Fibroblast of lung (primary cell): ENCODE measurements around the gene RSPO1. TPM values are rescaled to one million over a fixed set of nuclear protein-coding genes. Genes with fewer than 3 reads are reported as not detected.

Source experiments
- DNase-seq, 2 donors: peaks; one replicate each; pipeline versions ENCODE4 v3.0.0 to v3.0.0-alpha.2; 2010; ENCODE audit warnings: low read depth in 2 of 2
- H2AFZ ChIP-seq: 2 replicates; pipeline ENCODE4 v1.5.1; 2012; ENCODE audit warnings: low read length, control low read depth, inconsistent platforms
- H3K27ac ChIP-seq: 2 replicates; pipeline ENCODE4 v1.5.1; 2011; ENCODE audit warnings: low read length, control low read depth; ENCODE audit not compliant: insufficient read depth
- H3K27me3 ChIP-seq: 2 replicates; pipeline ENCODE4 v1.5.1; 2011; ENCODE audit warnings: mild to moderate bottlenecking, low read length; ENCODE audit not compliant: control insufficient read depth, insufficient read depth
- H3K36me3 ChIP-seq: 2 replicates; pipeline ENCODE4 v1.5.1; 2011; ENCODE audit warnings: low read length; ENCODE audit not compliant: control insufficient read depth, insufficient read depth
- H3K4me1 ChIP-seq: 2 replicates; pipeline ENCODE4 v1.5.1; 2011; ENCODE audit warnings: low read length; ENCODE audit not compliant: control insufficient read depth, insufficient read depth; ENCODE audit errors: extremely low read depth
- H3K4me2 ChIP-seq: 2 replicates; pipeline ENCODE4 v1.5.1; 2011; ENCODE audit warnings: low read length, control low read depth; ENCODE audit not compliant: insufficient read depth; ENCODE audit errors: extremely low read depth
- H3K4me3 ChIP-seq, 4 experiments: fragments of 200-600 bp in 1 of 4; sonication (generic) in 1 of 4; replicated peaks in 1 of 4; 2 replicates each; pipeline ENCODE4 v1.5.1; 2011 to 2016; ENCODE audit warnings: low read length in 4 of 4, low read depth in 3 of 4, mild to moderate bottlenecking in 3 of 4, control low read depth in 2 of 4, inconsistent platforms in 1 of 4, mixed read lengths in 1 of 4; ENCODE audit not compliant: insufficient read depth in 1 of 4; ENCODE audit errors: control extremely low read depth in 1 of 4
- H3K79me2 ChIP-seq: 2 replicates; pipeline ENCODE4 v1.5.1; 2012; ENCODE audit warnings: mild to moderate bottlenecking, low read length, inconsistent platforms; ENCODE audit not compliant: control insufficient read depth, insufficient read depth
- H3K9ac ChIP-seq: 2 replicates; pipeline ENCODE4 v1.5.1; 2011; ENCODE audit warnings: mild to moderate bottlenecking, low read length, control low read depth; ENCODE audit not compliant: insufficient read depth
- H3K9me3 ChIP-seq: 2 replicates; pipeline ENCODE4 v1.5.1; 2012; ENCODE audit warnings: low read depth, low read length; ENCODE audit not compliant: control insufficient read depth, insufficient read depth
- H4K20me1 ChIP-seq: 2 replicates; pipeline ENCODE4 v1.5.1; 2011; ENCODE audit warnings: low read length; ENCODE audit not compliant: control insufficient read depth, insufficient read depth; ENCODE audit errors: extremely low read depth
- CTCF ChIP-seq, 2 donors: IDR thresholded peaks in 1 of 2; conservative IDR thresholded peaks in 1 of 2; 1 replicate in 1 of 2; 2 replicates in 1 of 2; pipeline ENCODE4 v1.5.1; 2011 to 2012; ENCODE audit warnings: low read length in 2 of 2, control low read depth in 1 of 2, inconsistent platforms in 1 of 2, low read depth in 1 of 2, mild to moderate bottlenecking in 1 of 2
- EZH2 ChIP-seq: IDR thresholded peaks from 2 replicates; pipeline ENCODE4 v1.5.1; 2012; ENCODE audit warnings: low read length, control low read depth, mild to moderate bottlenecking; ENCODE audit errors: missing control alignments
- polyA plus RNA-seq, 2 donors: library from polyadenylated mRNA; depleted of rRNA in 1 of 2; stranded (reverse) in 1 of 2; unstranded in 1 of 2; fragments of >200 nt; gene quantifications; 2 replicates each; pipeline ENCODE4 v1.2.1, GENCODE V29; 2011 to 2012; ENCODE audit warnings: missing spikeins in 1 of 2
- total RNA-seq: library from RNA; depleted of rRNA; stranded (reverse); fragments of >200 nt; gene quantifications from 2 replicates; pipeline ENCODE4 v1.2.1, GENCODE V29; 2014

Gene RSPO1
- total and polyA plus RNA-seq, 2 donors (not counting 1 experiment from before 2014, with no cell fraction given), result 0.15 to 0.50 TPM

GRCh38 chr1:37647281-37647680, 12.6 kb upstream of the RSPO1 start:
- H3K9ac ChIP-seq, result no peak overlapping the region
- no peak overlapping the region for H3K4me3 ChIP-seq
- no peaks in the 10 kb centered on the region for H3K4me1 ChIP-seq
- H3K27me3 ChIP-seq, result no peaks in the 10 kb centered on the region
- H3K36me3 ChIP-seq, result no peaks in the 10 kb centered on the region
- peak in 1 of 2 donors; percentile 13 for DNase-seq
- no peaks in the 10 kb centered on the region for H3K9me3 ChIP-seq
- no peak overlapping the region for H3K27ac ChIP-seq
- no peak for TF ChIP-seq CTCF (conservative IDR thresholded peaks at IDR 0.05 in 1 of 2, IDR thresholded peaks at IDR 0.05 in 1 of 2; ENCODE audit: low read depth in 1 of 2, low read length in 2 of 2)
- no peak for TF ChIP-seq EZH2
- no peaks in the 10 kb centered on the region for H3K79me2 ChIP-seq
- no peak overlapping the region for H3K4me2 ChIP-seq
- no peak overlapping the region for H2AFZ ChIP-seq
- no peaks in the 10 kb centered on the region for H4K20me1 ChIP-seq

- no peaks in the 10 kb centered on the region for H3K36me3 ChIP-seq
- no peaks in the 10 kb centered on the region for H4K20me1 ChIP-seq
- TF ChIP-seq CTCF (conservative IDR thresholded peaks at IDR 0.05 in 1 of 2, IDR thresholded peaks at IDR 0.05 in 1 of 2; ENCODE audit: low read depth in 1 of 2, low read length in 2 of 2) (no peak), EZH2 (no peak)
- no peaks in the 10 kb centered on the region for H3K4me1 ChIP-seq
- H2AFZ ChIP-seq, result no peak overlapping the region
- H3K27me3 ChIP-seq, result peaks cover 10% of the 10 kb centered on the region
- no peak overlapping the region for H3K4me3 ChIP-seq
- DNase-seq, result no peak
- no peak overlapping the region for H3K27ac ChIP-seq
- H3K4me2 ChIP-seq, result no peak overlapping the region
- H3K79me2 ChIP-seq, result no peaks in the 10 kb centered on the region
- no peak overlapping the region for H3K9ac ChIP-seq
- no peaks in the 10 kb centered on the region for H3K9me3 ChIP-seq
These were observed 6.4 kb upstream of the RSPO1 start for GRCh38 chr1:37641059-37641458.

GRCh38 chr1:37636435-37636834, 1.7 kb upstream of the RSPO1 start:
- H3K4me1 ChIP-seq, result no peaks in the 10 kb centered on the region
- no peak overlapping the region for H3K27ac ChIP-seq
- peaks cover 49% of the 10 kb centered on the region for H3K27me3 ChIP-seq
- no peaks in the 10 kb centered on the region for H4K20me1 ChIP-seq
- H3K9ac ChIP-seq, result no peak overlapping the region
- H3K4me3 ChIP-seq, result no peak overlapping the region
- no peaks in the 10 kb centered on the region for H3K79me2 ChIP-seq
- no peak for DNase-seq
- no peaks in the 10 kb centered on the region for H3K9me3 ChIP-seq
- H3K36me3 ChIP-seq, result no peaks in the 10 kb centered on the region
- H2AFZ ChIP-seq, result no peak overlapping the region
- no peak overlapping the region for H3K4me2 ChIP-seq
- TF ChIP-seq EZH2, result no peak
- no peak for TF ChIP-seq CTCF (conservative IDR thresholded peaks at IDR 0.05 in 1 of 2, IDR thresholded peaks at IDR 0.05 in 1 of 2; ENCODE audit: low read depth in 1 of 2, low read length in 2 of 2)
